Activated CD4-positive, CD25-positive, alpha-beta regulatory T cell treated with anti-CD3 and anti-CD28 coated beads, Interleukin-2, amount 50 U/mL, for 72 hours (primary cell): ENCODE data around the gene KRT85.
"Not testable (repeated sequence)": the region's sequence is repeated elsewhere in the genome, so short reads cannot be mapped to it uniquely, and the experiment has no call there.

Experiments used
- DNase-seq: peaks from one replicate; pipeline ENCODE4 v3.0.0; 2021

Gene KRT85

DNA sequence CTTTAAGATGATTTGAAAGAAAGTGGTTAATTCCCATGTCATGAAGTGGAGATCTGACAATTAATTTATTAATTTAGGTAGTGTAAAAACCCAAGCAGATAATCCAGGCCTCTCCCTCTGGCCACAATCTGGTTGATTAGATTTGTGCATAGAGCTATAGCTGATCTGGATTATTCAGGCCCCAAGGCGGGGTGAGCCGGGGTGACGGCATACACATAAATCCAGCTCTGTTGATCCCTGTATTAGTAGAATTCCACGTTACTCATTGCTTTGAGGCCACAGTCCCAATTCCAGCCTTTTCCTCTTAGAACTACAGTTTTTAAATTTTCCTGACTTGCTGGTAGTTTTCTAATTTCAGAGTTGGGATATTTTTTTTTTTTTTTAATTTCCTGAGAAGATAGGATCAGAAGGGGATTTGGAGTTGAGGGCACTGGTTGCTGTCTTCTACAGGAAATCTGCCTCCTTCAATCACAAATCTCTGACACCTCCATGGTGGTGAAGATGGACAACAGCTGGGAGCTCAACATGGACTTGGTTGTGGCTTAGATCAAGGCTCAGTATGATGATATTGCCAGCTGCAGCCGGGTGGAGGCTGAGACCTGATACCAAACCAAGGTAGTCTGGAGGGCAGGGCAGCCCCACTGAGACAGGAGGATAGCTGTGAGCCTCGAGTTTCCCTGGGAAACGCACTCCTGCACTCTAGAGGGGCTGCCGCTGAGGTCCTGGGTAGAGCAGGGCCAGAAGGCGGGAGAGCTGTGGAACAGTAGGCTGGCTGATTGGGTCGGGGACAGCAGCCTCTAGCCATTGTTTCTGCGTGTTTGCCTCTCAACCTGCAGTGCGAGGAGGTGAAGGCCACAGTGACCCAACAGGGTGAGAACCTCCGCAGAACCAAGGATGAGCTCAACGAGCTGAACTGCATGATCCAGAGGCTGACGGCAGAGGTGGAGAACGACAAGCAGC is 19.4 kb downstream of the KRT85 start:
- no peak for DNase-seq

GRCh38 chr12:52347016-52347415 is 20.3 kb downstream of the KRT85 start:
- no peak for DNase-seq

DNA sequence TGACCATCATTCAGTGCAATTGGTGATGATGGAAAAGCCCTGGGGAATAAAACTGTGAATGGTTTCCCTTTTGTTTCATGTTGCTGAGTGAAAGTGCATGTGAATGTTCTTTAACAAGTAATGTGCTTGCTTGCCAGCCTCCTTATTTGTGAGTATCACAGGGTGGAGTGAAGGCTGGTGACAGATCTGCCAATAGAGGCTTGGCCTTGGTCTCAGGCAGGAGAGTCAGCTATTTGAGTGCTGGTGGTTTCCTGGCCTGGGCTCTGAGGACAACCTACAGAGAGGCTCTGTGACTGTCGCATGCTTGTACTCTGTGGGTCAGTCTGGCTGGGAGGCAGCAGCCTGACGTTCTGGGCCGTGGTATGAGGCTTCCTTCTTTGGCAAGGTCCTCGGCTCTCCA is 20.7 kb downstream of the KRT85 start:
- no peak for DNase-seq

GRCh38 chr12:52345041-52345440 is 22.2 kb downstream of the KRT85 start:
- DNase-seq: not testable (repeated sequence)

- no peak for DNase-seq
These were observed 23.2 kb downstream of the KRT85 start for GRCh38 chr12:52344111-52344510.

DNA sequence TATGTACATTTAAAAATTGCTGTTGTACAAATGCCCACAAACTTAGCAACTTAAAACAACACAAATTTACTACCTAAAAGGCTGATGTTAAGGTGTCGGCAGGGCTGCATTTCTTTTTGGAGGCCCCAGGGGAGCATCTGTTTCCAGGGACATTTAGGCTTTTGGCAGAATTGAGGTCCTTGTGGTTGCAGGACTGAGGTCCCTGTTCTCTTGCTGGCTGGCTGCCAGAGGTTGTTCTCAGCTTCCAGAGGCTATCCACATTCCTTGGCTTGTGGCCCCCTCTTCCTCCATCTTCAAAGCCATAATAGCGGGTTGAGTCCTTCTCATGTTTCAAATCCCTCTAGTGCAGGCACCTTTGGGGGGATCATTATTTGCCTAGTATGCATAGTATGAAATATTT is 23.7 kb downstream of the KRT85 start:
- no peak for DNase-seq

DNA sequence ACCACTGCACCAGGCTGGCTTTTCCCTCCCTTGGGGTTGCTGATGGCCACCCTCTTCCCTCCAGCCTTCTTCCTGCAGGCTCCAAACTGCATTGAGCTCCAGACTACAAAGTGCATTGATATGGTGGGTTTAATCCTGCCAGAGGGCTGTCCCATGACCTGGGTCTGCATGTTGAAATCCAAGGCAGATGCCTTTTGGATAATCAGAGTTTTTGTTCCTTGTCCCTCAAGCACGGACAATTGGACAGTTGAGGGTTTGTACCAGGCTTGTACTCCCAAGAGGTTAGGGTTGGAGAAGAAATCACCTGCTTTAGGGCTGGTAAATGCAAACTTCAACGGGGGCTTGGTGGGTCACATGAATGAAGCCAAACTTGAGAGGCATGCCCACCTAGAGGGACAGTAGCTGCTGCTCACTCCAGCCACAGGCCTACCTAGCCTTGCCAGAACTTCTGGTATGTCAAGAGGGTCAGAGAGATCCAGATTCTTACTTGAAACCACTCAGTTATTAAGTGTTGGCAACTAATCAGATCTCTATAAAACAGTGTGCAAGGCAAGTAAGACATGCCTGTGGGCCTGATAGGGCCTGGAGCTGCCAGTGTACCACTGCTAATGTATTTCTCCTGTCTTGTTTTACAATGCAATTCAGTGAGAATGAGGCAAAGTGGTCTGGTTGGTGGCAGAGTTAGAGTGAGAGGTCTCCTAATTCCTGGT is 24.3 kb downstream of the KRT85 start:
- DNase-seq: no peak

- DNase-seq: no peak
These were observed 26.2 kb downstream of the KRT85 start for GRCh38 chr12:52341066-52341580.

- DNase-seq: no peak
These were observed 28.9 kb downstream of the KRT85 start for GRCh38 chr12:52338241-52338960.

- DNase-seq: no peak
These were observed 30.2 kb downstream of the KRT85 start for GRCh38 chr12:52337054-52337453.

DNA sequence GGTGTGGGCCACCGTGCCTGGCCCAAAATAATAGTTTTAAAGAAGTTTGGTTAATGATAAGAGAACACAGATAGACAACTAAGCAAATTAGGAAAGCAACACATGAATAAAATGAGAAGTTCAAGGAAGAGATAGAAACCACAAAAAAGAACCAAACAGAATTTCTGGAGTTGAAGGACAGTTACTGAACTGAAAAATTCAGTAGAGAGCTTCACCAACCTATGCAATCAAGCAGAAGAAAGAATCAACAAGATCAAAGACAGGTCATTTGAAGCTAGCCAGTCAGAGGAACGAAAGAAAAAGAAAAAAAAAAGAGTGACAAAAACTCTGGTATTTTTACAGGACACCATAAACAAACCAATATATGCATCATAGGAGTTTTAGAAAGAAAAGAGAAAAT is 30.6 kb downstream of the KRT85 start:
- DNase-seq: no peak

DNA sequence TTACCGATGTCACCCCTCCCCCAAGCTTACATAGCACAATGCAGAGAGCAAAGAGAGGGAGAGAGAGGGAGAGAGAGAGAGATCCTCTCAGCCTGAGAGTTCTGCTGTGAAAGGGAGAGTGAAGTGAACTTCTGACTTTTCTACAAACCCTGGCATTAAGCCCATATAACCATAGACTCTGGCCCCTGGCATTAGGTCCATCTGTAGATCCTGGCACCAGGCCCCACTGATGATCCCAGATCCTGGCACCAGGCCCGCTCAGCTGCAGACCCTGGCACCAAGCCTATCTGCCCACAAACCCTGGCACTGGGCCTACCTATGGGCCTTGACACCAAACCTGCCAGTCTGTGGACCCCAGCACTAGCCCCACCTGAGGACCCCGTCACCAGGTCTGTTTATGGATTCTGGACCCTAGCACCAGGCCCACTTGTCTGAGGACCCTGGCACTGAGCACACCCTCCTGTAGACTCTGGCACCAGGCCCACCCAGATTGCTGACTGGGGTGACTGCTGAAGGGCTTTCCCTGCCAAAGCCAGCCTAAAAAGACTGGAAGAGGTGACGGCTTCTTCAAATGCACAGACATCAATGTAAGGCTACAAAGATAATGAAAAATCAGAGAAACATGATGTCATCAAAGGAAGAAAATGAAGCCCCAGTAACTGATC is 31.6 kb downstream of the KRT85 start:
- DNase-seq: no peak

DNA sequence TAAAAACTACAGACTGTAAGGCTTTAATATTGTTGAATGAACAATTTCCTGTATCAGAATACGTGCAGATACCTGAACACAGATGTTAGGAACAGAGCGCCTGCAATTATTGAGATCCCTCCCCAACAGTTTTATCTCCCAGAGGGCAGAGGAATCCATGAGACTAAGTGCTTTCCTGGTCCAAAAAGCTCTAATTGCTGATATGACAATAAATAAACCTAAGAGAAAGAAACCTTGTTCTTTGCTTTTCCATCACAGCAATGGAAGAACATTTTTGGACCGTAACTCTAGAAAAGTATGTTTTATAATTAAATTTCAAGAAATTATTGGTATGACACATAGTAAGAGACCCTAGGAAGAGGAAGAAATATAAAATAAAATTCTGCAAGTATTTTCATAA is 33.1 kb downstream of the KRT85 start:
- DNase-seq: no peak

DNA sequence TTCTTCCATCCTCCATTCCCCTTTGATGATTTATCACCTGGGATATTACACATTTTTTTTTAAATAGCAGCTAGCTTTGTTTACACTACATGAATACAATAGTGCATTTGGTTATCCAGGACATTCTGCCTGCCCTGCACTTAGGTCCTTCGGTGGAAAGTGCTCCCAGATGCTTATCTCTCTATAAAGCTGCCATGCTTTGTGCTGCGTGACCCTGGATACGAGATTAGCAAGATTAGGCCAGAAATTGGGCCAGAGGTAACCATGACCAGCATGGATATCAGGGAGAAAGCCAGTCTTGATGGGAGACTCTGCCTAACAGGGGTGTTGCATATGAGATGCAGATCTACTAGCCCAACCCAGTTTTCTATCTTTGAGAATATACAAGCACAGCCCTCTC is 34.0 kb downstream of the KRT85 start:
- no peak for DNase-seq

DNA sequence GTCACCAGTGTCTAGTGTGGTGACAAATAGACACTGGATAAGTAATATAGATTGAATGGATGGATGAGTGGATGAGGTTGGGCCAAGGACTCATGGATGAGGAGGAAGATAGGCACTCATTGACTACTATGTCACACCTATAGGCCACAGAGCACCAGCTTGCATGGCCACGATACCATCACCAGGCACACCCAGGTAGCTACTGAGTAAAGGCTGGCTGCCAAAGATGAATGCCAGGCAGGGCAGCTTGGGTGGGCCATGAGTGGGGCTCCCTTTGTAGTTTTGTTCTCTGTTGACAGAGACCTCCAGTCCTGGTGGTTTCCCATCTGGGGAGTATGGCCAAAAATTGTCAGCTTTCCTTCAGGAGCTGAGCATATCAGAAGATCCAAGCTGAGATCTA is 34.9 kb downstream of the KRT85 start:
- DNase-seq: no peak

DNA sequence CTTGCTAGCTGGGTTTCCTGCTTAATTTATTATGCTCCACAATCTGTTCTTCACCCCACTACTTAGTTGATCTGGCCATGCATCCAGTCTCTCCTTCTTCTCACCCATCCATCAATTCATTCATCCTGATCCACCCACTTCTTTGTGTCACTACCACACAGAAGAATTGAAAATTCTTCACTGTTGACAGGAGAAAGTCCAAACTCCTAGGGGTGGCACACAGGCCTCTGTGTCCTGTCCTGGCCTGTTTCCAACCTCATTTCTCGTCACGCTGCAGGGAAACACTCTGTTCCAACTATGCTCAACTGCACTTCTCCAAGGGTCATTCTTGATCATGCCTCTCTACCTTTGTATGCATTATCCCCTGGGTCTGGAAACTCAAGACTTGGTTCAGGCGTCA is 35.4 kb downstream of the KRT85 start:
- DNase-seq: no peak

DNA sequence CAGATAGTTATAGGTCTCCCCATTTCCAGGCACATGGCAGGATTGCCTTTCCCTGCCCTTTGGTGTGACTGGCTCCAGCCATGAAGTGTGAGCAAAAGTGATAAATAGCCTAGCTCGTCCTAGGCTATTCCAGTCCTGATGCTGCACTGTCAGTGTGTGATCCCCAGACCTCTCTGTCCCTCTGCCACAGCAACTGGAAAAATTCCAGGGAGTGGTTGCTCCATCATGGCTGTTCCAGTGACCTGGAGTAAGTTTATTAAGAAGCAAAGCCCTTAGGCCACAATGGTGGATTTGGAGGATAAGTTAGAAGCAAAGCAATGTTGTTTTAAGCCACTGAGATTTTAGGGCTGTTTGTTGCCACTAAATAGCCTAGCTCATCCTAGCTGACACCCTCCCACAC is 36.2 kb downstream of the KRT85 start:
- no peak for DNase-seq

GRCh38 chr12:52327830-52328500 is 39.3 kb downstream of the KRT85 start:
- no peak for DNase-seq

- DNase-seq: peak; percentile 59
These were observed 40.0 kb downstream of the KRT85 start for GRCh38 chr12:52327052-52327829.

GRCh38 chr12:52324153-52324444 is 43.2 kb downstream of the KRT85 start:
- no peak for DNase-seq

GRCh38 chr12:52323416-52324152 is 43.7 kb downstream of the KRT85 start:
- DNase-seq: no peak
